HCT116 (cell line): ENCODE data around the gene STX1A. TPM values are rescaled to one million over a fixed set of nuclear protein-coding genes. Genes with fewer than 3 reads are reported as not detected.
A peak's percentile ranks its signal among the peaks of the same experiment; 100 is the strongest.

Source experiments
- ATAC-seq: fragments of 200-7000 bp; cut with Tn5 transposase; 2 replicates; pipeline ENCODE4 v1.9.1; 2020; ENCODE audit warnings: mild to moderate bottlenecking, moderate library complexity
- BruUV-seq: library from RNA; stranded (reverse); fragments of 400-500 nt; replicated peaks from 2 replicates; lab custom pipeline; 2021; lab: Mats Ljungman, UMichigan
- CTCF ChIA-PET: fragments of 300-600 bp; sonication (Branson Sonifier 250); formaldehyde crosslinking; loops from one replicate; lab custom pipeline; 2021; ENCODE audit warnings: antibody characterized with exemption; lab: Charles Lee
- POLR2A ChIA-PET: fragments of 300-600, 350-600 bp; sonication (Branson Sonifier 250); formaldehyde crosslinking; loops from one replicate; lab custom pipeline; 2021; ENCODE audit warnings: antibody characterized with exemption; lab: Charles Lee
- RAD21 ChIA-PET, 2 experiments: fragments of 300-600 bp; sonication (Branson Sonifier 250); formaldehyde crosslinking; loops; one replicate each; lab custom pipeline; 2023; ENCODE audit warnings: low total read pairs in 2 of 2; ENCODE audit not compliant: uncharacterized antibody in 2 of 2, unreplicated experiment in 2 of 2, low non-redundant PET in 1 of 2; lab: Charles Lee
- DNase-seq: peaks from one replicate; pipeline ENCODE4 v3.0.0-alpha.2; 2010; ENCODE audit warnings: low read depth, low spot score
- H2AFZ ChIP-seq: fragments of 200-600 bp; shearing (Covaris generic), sonication (generic); 2 replicates; pipeline ENCODE4 v1.6.1; 2017; ENCODE audit warnings: low read depth, mixed run types, mixed read lengths, antibody characterized with exemption, low read length; ENCODE audit not compliant: poor library complexity, severe bottlenecking
- H3K27ac ChIP-seq: 2 replicates; pipeline ENCODE4 v1.5.1; 2012; ENCODE audit warnings: low read depth, low read length
- H3K27me3 ChIP-seq: fragments of 200-600 bp; sonication (generic); 2 replicates; pipeline ENCODE4 v1.6.1; 2016; ENCODE audit warnings: mixed run types, low read length, mixed read lengths; ENCODE audit not compliant: insufficient read depth
- H3K36me3 ChIP-seq, 2 experiments: fragments of 200-500 bp in 1 of 2; fragments of 200-600 bp in 1 of 2; sonication (Bioruptor generic) in 1 of 2; sonication (generic) in 1 of 2; 2 replicates each; pipeline versions ENCODE4 v1.5.1 to v1.6.1; 2014 to 2016; ENCODE audit warnings: low read length in 2 of 2, inconsistent platforms in 1 of 2, mixed read lengths in 1 of 2, mixed run types in 1 of 2; ENCODE audit not compliant: insufficient read depth in 2 of 2, control insufficient read depth in 1 of 2
- H3K4me1 ChIP-seq, 2 experiments: fragments of 200-600 bp in 1 of 2; sonication (generic) in 1 of 2; 2 replicates each; pipeline versions ENCODE4 v1.5.1 to v1.6.1; 2012 to 2017; ENCODE audit warnings: low read length in 2 of 2, inconsistent platforms in 1 of 2, mild to moderate bottlenecking in 1 of 2, mixed read lengths in 1 of 2, mixed run types in 1 of 2, moderate library complexity in 1 of 2; ENCODE audit not compliant: insufficient read depth in 2 of 2, control insufficient read depth in 1 of 2
- H3K4me2 ChIP-seq: fragments of 200-600 bp; sonication (generic); 2 replicates; pipeline ENCODE4 v1.6.1; 2017; ENCODE audit warnings: mixed run types, low read length, mixed read lengths
- H3K4me3 ChIP-seq, 2 experiments: fragments of 200-600 bp in 1 of 2; sonication (generic) in 1 of 2; replicated peaks in 1 of 2; 2 replicates each; pipeline ENCODE4 v1.5.1; 2011 to 2016; ENCODE audit warnings: low read length in 2 of 2, control low read depth in 1 of 2, low read depth in 1 of 2, mild to moderate bottlenecking in 1 of 2, mixed read lengths in 1 of 2, mixed run types in 1 of 2
- H3K79me2 ChIP-seq: fragments of 200-600 bp; sonication (generic); 2 replicates; pipeline ENCODE4 v1.6.1; 2017; ENCODE audit warnings: mild to moderate bottlenecking, mixed run types, low read length, moderate library complexity, mixed read lengths; ENCODE audit not compliant: insufficient read depth
- H3K9ac ChIP-seq: fragments of 200-600 bp; sonication (generic); 2 replicates; pipeline ENCODE4 v1.6.1; 2016; ENCODE audit warnings: low read length, mixed read lengths
- H3K9me2 ChIP-seq: fragments of 200-600 bp; sonication (generic), shearing (Covaris generic); 2 replicates; pipeline ENCODE4 v1.6.1; 2017; ENCODE audit warnings: mixed run types, mild to moderate bottlenecking, moderate library complexity; ENCODE audit not compliant: insufficient read depth
- H3K9me3 ChIP-seq, 2 experiments: fragments of 200-500 bp in 1 of 2; fragments of 200-600 bp in 1 of 2; sonication (Bioruptor generic) in 1 of 2; sonication (generic) in 1 of 2; 2 replicates each; pipeline ENCODE4 v1.6.1; 2014 to 2017; ENCODE audit warnings: low read length in 2 of 2, mixed read lengths in 2 of 2, inconsistent platforms in 1 of 2, low read depth in 1 of 2, mild to moderate bottlenecking in 1 of 2, mixed run types in 1 of 2, moderate library complexity in 1 of 2; ENCODE audit not compliant: control insufficient read depth in 1 of 2, insufficient read depth in 1 of 2
- H4K20me1 ChIP-seq: fragments of 200-600 bp; sonication (generic), shearing (Covaris generic); 2 replicates; pipeline ENCODE4 v1.6.1; 2017; ENCODE audit warnings: mixed run types, mild to moderate bottlenecking, moderate library complexity; ENCODE audit not compliant: insufficient read depth
- CBX3 ChIP-seq: IDR thresholded peaks from 2 replicates; pipeline ENCODE4 v1.6.1; 2012; ENCODE audit warnings: low read depth
- EZH2 ChIP-seq: fragments of 200-600 bp; sonication (generic); IDR thresholded peaks from 2 replicates; pipeline ENCODE4 v1.6.1; 2017; ENCODE audit warnings: antibody characterized with exemption, mixed run types
- EZH2phosphoT487 ChIP-seq: fragments of 200-600 bp; IDR thresholded peaks from 2 replicates; pipeline ENCODE4 v1.6.1; 2018; ENCODE audit warnings: antibody characterized with exemption, borderline replicate concordance
- MAX ChIP-seq: IDR thresholded peaks from 2 replicates; pipeline ENCODE4 v1.6.1; 2012
- POLR2A ChIP-seq: IDR thresholded peaks from 2 replicates; pipeline ENCODE4 v1.7.0; 2011; ENCODE audit warnings: borderline replicate concordance; ENCODE audit not compliant: insufficient read depth, insufficient read length; ENCODE audit errors: extremely low read depth
- POLR2AphosphoS5 ChIP-seq: IDR thresholded peaks from 2 replicates; pipeline ENCODE4 v1.6.1; 2011; ENCODE audit warnings: mild to moderate bottlenecking, low read depth, low read length, moderate library complexity
- SRF ChIP-seq: IDR thresholded peaks from 2 replicates; pipeline ENCODE4 v1.6.1; 2012; ENCODE audit warnings: low read depth
- YY1 ChIP-seq: IDR thresholded peaks from 2 replicates; pipeline ENCODE4 v1.6.1; 2011; ENCODE audit warnings: low read length, low read depth, moderate library complexity, mild to moderate bottlenecking; ENCODE audit not compliant: insufficient replicate concordance; ENCODE audit errors: extremely low read depth
- ZFX ChIP-seq: fragments of 450-650 bp; IDR thresholded peaks from 2 replicates; pipeline ENCODE4 v1.6.1; 2017
- intact Hi-C: fragments of 100-400 bp; cut with micrococcal nuclease; formaldehyde crosslinking; loops from 2 replicates; pipeline ENCODE4 v1.10.0; 2022
- total RNA-seq: library from RNA; stranded (reverse); gene quantifications from one replicate; pipeline ENCODE4 v1.2.1, GENCODE V29; 2021; ENCODE audit not compliant: unreplicated experiment

The STX1A gene
- total RNA-seq, 1 experiment from 2014 or later: 39.4 TPM

GRCh38 chr7:73708961-73709549 is 10.4 kb downstream of the STX1A start:
- intact Hi-C loops: no loop called here
- Histone ChIP-seq H3K27ac (peak overlapping the region; percentile 31; the same call in 1 of the 2 replicates), H3K36me3 (peaks cover 13 to 17% of the 10 kb centered on the region in 2 experiments; a peak in 3 of 4 replicates)
- BruUV-seq: no TSS peak
- TF ChIP-seq SRF (no peak), MAX (no peak), POLR2A (no peak), EZH2 (no peak), ZFX (no peak), CBX3 (no peak), EZH2phosphoT487 (no peak), POLR2AphosphoS5 (no peak)
- TF ChIP-seq, all 23 proteins: peak for 0
- ChIA-PET POLR2A (interaction anchor here (0.8 to 1.1 kb wide), 2 partner anchors 25 to 44 kb away, joined by 3 read pairs; no protein-coding TSS in a partner anchor), RAD21 (no interaction called here), CTCF (no interaction called here)
- Histone ChIP-seq H3K9ac (no peak overlapping the region), H3K27me3 (no peaks in the 10 kb centered on the region), H3K4me1 (peaks cover 40 to 72% of the 10 kb centered on the region in 2 experiments), H3K79me2 (peaks cover 66% of the 10 kb centered on the region), H2AFZ (no peak overlapping the region), H3K4me2 (0 out of 2 replicates have a peak overlapping the region, but pooled peaks have one; percentile 17), H3K9me3 (no peaks in the 10 kb centered on the region), H3K4me3 (no peak overlapping the region), H3K9me2 (no peaks in the 10 kb centered on the region), H4K20me1 (no peaks in the 10 kb centered on the region)
- DNase-seq (no peak), ATAC-seq (no peak)

- peak; percentile 72 for ATAC-seq
- Histone ChIP-seq H3K27me3 (no peaks in the 10 kb centered on the region), H3K27ac (peak overlapping the region; percentile 92), H2AFZ (no peak overlapping the region), H3K4me3 (peak overlapping the region; percentile 13 to 31; a peak in 3 of 4 replicates), H3K4me1 (peaks cover 40 to 71% of the 10 kb centered on the region in 2 experiments), H3K36me3 (peaks cover 16 to 25% of the 10 kb centered on the region in 2 experiments; a peak in 3 of 4 replicates), H3K9me2 (no peaks in the 10 kb centered on the region), H3K4me2 (peak overlapping the region; percentile 79), H4K20me1 (no peaks in the 10 kb centered on the region), H3K9me3 (no peaks in the 10 kb centered on the region), H3K9ac (peak overlapping the region; percentile 58), H3K79me2 (peaks cover 46% of the 10 kb centered on the region)
- ChIA-PET RAD21 (interaction anchor here (0.6 to 1.6 kb wide), 7 partner anchors 9 to 100 kb away, joined by 3 to 5 read pairs (median 4); partner anchors contain the start of genes MLXIPL (in 1 of the 2) and STX1A (in 1 of the 2)), POLR2A (interaction anchor here (1.0 to 2.1 kb wide), 9 partner anchors 8 to 129 kb away, joined by 3 to 17 read pairs (median 5); partner anchors contain the start of genes STX1A and TBL2), CTCF (interaction anchor here (0.6 to 1.9 kb wide), 6 partner anchors 13 to 100 kb away, joined by 3 to 14 read pairs (median 4); partner anchors contain the start of genes ABHD11 and STX1A)
- TF ChIP-seq POLR2AphosphoS5: peak; percentile 55
- TF ChIP-seq CBX3: no peak
- peak; percentile 24 for TF ChIP-seq YY1
- peak; percentile 69 for DNase-seq
- intact Hi-C loops: loop anchor here (1.0 kb wide), 1 partner anchor 8 kb away; no protein-coding TSS in a partner anchor
- BruUV-seq: no TSS peak
Measured at GRCh38 chr7:73707045-73707631, 12.3 kb downstream of the STX1A start.
